Ovary (tissue), 9 donors: ENCODE measurements around the gene ANKMY1. TPM values are rescaled to one million over a fixed set of nuclear protein-coding genes. Genes with fewer than 3 reads are reported as not detected.
"Not testable (repeated sequence)": the region's sequence is repeated elsewhere in the genome, so short reads cannot be mapped to it uniquely, and the experiment has no call there.

Experiments
- DNase-seq, 5 donors: peaks; one replicate each; pipeline ENCODE4 v3.0.0-alpha.2; 2019 to 2020
- H3K27ac ChIP-seq, 2 donors: fragments of 200-600 bp; one replicate each; pipeline versions ENCODE4 v1.5.1 to v1.8.0; 2019 to 2022
- H3K27me3 ChIP-seq: fragments of 200-600 bp; one replicate; pipeline ENCODE4 v1.8.0; 2022
- H3K36me3 ChIP-seq: fragments of 200-600 bp; sonication (generic); one replicate; pipeline ENCODE4 v1.5.1; 2019
- H3K4me1 ChIP-seq: one replicate; pipeline ENCODE4 v1.8.1; 2013; ENCODE audit warnings: mild to moderate bottlenecking, moderate library complexity; ENCODE audit not compliant: insufficient read depth
- H3K4me3 ChIP-seq: fragments of 200-600 bp; sonication (generic); one replicate; pipeline ENCODE4 v1.5.1; 2017
- H3K9me3 ChIP-seq, 2 donors: fragments of 200-600 bp in 1 of 2; sonication (generic) in 1 of 2; one replicate each; pipeline versions ENCODE4 v1.5.1 to v1.8.1; 2013 to 2019; ENCODE audit warnings: mild to moderate bottlenecking in 1 of 2, moderate library complexity in 1 of 2
- EP300 ChIP-seq: sonication (generic); formaldehyde crosslinking; IDR thresholded peaks from one replicate; pipeline ENCODE4 v1.6.1; 2017; ENCODE audit warnings: antibody characterized with exemption
- POLR2A ChIP-seq: fragments of 450-650 bp; IDR thresholded peaks from one replicate; pipeline ENCODE4 v1.6.1; 2017; ENCODE audit warnings: antibody characterized with exemption, mild to moderate bottlenecking, moderate library complexity
- WGBS, 3 donors: extraction: QIAGEN DNeasy Blood & Tissue Kit in 1 of 3; methylation state at CpG; one replicate each; pipeline versions ENCODE4 v1.1.5 to v1.1.7; 2013 to 2017; 5-methylcytosine and 5-hydroxymethylcytosine counted together
- intact Hi-C, 4 donors: fragments of 100-400 bp; cut with DNase I; formaldehyde crosslinking; loops; one replicate each; pipeline versions ENCODE4 v1.11.0 to v1.15.1; 2022 to 2023
- polyA plus RNA-seq, 2 donors: library from polyadenylated mRNA; stranded (reverse); fragments of 200-250 nt in 1 of 2; fragments of 350-450 nt in 1 of 2; fragmentation: Illumina TruSeq in 1 of 2; extraction: RNeasy Lipid Tissue Mini Kit (QIAGEN cat#74804) in 1 of 2; gene quantifications; one replicate each; pipeline ENCODE4 v1.2.3, GENCODE V29; 2013 to 2014
- total RNA-seq, 7 donors: library from RNA; depleted of rRNA in 2 of 7; stranded (reverse); fragments of >200 nt in 2 of 7; fragmentation: NEBNext Ultra II Directional in 3 of 7; extraction: Animal tissue kit (Norgen Biotek cat#: 25700) in 3 of 7; gene quantifications; one replicate each; pipeline versions ENCODE4 v1.1.0 to v1.2.4, GENCODE V29; 2016 to 2023
- TF ChIP-seq, protein P1 (sequence below), 3 donors: fragments of 450-650 bp in 2 of 3; fragments of 200-600 bp in 1 of 3; IDR thresholded peaks; one replicate each; pipeline versions ENCODE4 v1.5.1 to v1.8.0; 2016 to 2022; ENCODE audit warnings: antibody characterized with exemption in 3 of 3, mild to moderate bottlenecking in 1 of 3
- donor health status: DM: no; HTN: no; CAD: no; lungs with moderate emphysema.
- donor health status: DM: no; HTN: no; CAD: no.
- donor health status: Bipolar disorder and iron deficiency.
- donor health status: DM: yes; HTN: yes; CAD: no.
- donor health status: DM: no; HTN: no; CAD: no.
- donor health status: DM: yes; HTN: yes; CAD: no.

ANKMY1 gene
- total and polyA plus RNA-seq, 9 donors = 11.5 to 24.2 (median 19.0) TPM

DNA sequence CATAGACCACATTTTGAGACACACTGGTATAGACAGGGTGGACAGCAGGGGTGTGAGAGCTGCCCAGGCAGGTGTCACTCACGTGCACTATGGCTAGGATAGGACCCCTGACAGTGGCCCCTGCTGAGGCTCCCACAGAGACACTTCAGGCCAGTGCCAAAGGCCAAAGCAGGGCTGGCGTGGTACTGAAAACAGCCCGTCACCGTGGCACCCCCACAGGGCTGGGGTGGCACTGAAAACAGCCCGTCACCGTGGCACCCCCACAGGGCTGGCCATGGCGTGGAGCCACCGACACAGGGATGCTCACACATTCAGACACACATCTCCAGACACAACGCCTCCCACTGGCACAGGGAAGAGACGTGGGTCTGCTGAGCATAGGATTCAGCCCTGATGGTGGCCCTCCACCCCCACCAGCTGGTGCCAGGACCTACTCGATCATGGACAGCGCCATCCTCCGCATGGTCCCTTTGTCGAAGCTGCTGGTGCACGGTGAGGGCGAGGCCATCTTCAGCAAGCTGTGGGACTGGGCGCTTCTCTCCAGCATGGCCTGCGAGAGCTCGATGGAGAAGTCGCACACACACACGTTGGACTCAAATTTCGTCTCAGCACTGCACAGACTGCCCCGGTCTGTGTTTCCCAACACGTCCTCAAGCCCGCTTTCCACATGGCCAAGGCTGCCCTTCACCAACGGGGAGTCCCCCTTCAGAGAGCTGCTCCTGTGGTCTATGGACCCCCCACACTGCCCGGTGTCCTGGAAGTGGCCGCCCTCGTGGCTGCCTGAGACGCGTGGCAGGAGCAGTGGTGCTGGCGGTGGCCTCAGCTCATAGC is 34.1 kb downstream of the ANKMY1 start:
- DNase-seq = no peak
- Histone ChIP-seq H3K4me1 (no peaks in the 10 kb centered on the region), H3K4me3 (no peak overlapping the region), H3K27me3 (no peaks in the 10 kb centered on the region), H3K9me3 (no peaks in the 10 kb centered on the region), H3K36me3 (no peaks in the 10 kb centered on the region), H3K27ac (no peak overlapping the region)
- intact Hi-C loops = no loop called here
- WGBS, 3 donors = 94 to 97% (median 95%) methylated on average over 32 of the region's 32 CpGs
- TF ChIP-seq, protein P1, sequence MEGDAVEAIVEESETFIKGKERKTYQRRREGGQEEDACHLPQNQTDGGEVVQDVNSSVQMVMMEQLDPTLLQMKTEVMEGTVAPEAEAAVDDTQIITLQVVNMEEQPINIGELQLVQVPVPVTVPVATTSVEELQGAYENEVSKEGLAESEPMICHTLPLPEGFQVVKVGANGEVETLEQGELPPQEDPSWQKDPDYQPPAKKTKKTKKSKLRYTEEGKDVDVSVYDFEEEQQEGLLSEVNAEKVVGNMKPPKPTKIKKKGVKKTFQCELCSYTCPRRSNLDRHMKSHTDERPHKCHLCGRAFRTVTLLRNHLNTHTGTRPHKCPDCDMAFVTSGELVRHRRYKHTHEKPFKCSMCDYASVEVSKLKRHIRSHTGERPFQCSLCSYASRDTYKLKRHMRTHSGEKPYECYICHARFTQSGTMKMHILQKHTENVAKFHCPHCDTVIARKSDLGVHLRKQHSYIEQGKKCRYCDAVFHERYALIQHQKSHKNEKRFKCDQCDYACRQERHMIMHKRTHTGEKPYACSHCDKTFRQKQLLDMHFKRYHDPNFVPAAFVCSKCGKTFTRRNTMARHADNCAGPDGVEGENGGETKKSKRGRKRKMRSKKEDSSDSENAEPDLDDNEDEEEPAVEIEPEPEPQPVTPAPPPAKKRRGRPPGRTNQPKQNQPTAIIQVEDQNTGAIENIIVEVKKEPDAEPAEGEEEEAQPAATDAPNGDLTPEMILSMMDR (IDR thresholded peaks at IDR 0.05) = no peak
- TF ChIP-seq POLR2A = no peak
- no peak for TF ChIP-seq EP300

DNA sequence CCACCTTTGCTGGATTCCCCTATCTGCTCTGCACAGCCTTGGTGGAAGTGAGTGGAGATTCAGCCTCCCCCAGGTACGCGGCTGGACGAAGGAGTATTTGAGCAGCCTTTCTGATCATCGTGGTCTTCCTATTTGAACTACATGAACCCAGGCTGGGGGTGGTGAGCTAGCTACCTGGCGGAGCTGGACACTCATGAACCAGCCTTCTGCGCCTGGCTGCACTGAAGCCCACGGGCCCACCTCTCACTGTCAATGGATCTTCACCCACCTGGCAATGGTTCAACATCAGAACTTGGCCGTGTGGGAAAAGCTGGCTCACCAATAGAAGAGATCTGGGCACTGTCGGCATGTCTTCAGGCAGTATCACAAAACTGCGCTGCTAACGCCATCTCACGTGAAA is 35.4 kb downstream of the ANKMY1 start:
- WGBS, 3 donors = 93 to 96% (median 93%) methylated on average over 12 of the region's 12 CpGs
- Histone ChIP-seq H3K4me1 (no peaks in the 10 kb centered on the region), H3K27me3 (no peaks in the 10 kb centered on the region), H3K4me3 (no peak overlapping the region), H3K9me3 (no peaks in the 10 kb centered on the region), H3K36me3 (no peaks in the 10 kb centered on the region), H3K27ac (no peak overlapping the region)
- TF ChIP-seq EP300 (no peak), POLR2A (no peak)
- TF ChIP-seq, protein P1 (IDR thresholded peaks at IDR 0.05) = no peak
- DNase-seq = no peak
- intact Hi-C loops = no loop called here

DNA sequence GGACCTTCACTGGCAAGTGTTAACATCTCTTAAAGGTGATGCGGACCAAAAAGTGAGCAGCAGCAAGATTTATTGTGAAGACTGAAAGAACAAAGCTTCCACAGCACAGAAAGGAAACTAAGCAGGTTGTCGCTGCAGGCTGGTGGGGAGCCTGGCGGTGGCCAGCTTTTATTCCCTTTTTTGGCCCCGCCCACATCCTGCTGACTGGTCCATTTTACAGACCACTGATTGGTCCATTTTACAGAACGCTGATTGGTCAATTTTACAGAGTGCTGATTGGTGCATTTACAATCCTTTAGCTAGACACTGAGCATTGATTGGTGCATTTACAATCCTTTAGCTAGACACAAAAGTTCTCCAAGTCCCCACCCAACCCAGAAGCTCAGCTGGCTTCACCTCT is 35.9 kb downstream of the ANKMY1 start:
- intact Hi-C loops, DNase-seq, H3K9me3 ChIP-seq, H3K27ac ChIP-seq, H3K36me3 ChIP-seq, H3K4me3 ChIP-seq, H3K4me1 ChIP-seq, H3K27me3 ChIP-seq: not testable (repeated sequence)
- WGBS, 3 donors = 93 to 95% (median 95%) methylated on average over 5 of the region's 5 CpGs

DNA sequence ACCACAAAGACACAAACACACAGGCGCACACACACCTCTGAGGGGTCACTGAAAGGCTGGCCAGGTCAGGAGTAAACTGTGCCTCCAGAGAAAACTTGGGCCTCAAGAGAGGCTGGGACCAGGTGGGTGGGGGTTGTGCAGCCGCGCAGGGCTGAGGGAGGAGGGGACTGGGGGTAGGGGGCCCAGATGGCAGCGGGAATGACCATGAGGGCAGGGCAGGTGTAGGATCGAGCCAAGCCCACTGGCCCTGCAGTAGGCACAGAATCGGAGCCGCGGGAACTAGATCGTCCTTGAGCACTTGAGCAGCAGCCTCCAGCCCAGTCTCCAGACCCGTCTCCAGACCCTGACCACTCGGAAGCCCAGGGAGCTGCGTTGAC is 36.8 kb downstream of the ANKMY1 start:
- WGBS, 3 donors = 88 to 92% (median 91%) methylated on average over 12 of the region's 12 CpGs
- TF ChIP-seq, protein P1 (IDR thresholded peaks at IDR 0.05) = no peak
- TF ChIP-seq EP300 (no peak), POLR2A (no peak)
- no peak for DNase-seq
- Histone ChIP-seq H3K27ac (no peak overlapping the region), H3K36me3 (no peaks in the 10 kb centered on the region), H3K4me3 (no peak overlapping the region), H3K9me3 (no peaks in the 10 kb centered on the region), H3K27me3 (no peaks in the 10 kb centered on the region), H3K4me1 (no peaks in the 10 kb centered on the region)
- intact Hi-C loops = no loop called here
